ENCODE results near the gene NEDD4L. TPM values are rescaled to one million over a fixed set of nuclear protein-coding genes. Genes with fewer than 3 reads are reported as not detected.
A peak's percentile ranks its signal among the peaks of the same experiment; 100 is the strongest.

NEDD4L gene
- total and polyA plus RNA-seq, 8 donors = 88.0 to 159 (median 95.2) TPM

GRCh38 chr18:58284699-58285448 is 240.8 kb downstream of the NEDD4L start:
- no peaks in the 10 kb centered on the region for H3K27me3 ChIP-seq
- intact Hi-C loops (cut with DNase I) = no loop called here
- ATAC-seq = peak; percentile 12
- DNase-seq = no peak
- TF ChIP-seq, protein P1, sequence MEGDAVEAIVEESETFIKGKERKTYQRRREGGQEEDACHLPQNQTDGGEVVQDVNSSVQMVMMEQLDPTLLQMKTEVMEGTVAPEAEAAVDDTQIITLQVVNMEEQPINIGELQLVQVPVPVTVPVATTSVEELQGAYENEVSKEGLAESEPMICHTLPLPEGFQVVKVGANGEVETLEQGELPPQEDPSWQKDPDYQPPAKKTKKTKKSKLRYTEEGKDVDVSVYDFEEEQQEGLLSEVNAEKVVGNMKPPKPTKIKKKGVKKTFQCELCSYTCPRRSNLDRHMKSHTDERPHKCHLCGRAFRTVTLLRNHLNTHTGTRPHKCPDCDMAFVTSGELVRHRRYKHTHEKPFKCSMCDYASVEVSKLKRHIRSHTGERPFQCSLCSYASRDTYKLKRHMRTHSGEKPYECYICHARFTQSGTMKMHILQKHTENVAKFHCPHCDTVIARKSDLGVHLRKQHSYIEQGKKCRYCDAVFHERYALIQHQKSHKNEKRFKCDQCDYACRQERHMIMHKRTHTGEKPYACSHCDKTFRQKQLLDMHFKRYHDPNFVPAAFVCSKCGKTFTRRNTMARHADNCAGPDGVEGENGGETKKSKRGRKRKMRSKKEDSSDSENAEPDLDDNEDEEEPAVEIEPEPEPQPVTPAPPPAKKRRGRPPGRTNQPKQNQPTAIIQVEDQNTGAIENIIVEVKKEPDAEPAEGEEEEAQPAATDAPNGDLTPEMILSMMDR (IDR thresholded peaks at IDR 0.05) = no peak
- no peaks in the 10 kb centered on the region for H3K9me3 ChIP-seq
- H3K27ac ChIP-seq = peak overlapping the region; percentile 63 to 67
- no peak overlapping the region for H3K4me3 ChIP-seq
- H3K36me3 ChIP-seq = no peaks in the 10 kb centered on the region
- H3K4me1 ChIP-seq = peaks cover 9 to 28% of the 10 kb centered on the region in 2 donors

DNA sequence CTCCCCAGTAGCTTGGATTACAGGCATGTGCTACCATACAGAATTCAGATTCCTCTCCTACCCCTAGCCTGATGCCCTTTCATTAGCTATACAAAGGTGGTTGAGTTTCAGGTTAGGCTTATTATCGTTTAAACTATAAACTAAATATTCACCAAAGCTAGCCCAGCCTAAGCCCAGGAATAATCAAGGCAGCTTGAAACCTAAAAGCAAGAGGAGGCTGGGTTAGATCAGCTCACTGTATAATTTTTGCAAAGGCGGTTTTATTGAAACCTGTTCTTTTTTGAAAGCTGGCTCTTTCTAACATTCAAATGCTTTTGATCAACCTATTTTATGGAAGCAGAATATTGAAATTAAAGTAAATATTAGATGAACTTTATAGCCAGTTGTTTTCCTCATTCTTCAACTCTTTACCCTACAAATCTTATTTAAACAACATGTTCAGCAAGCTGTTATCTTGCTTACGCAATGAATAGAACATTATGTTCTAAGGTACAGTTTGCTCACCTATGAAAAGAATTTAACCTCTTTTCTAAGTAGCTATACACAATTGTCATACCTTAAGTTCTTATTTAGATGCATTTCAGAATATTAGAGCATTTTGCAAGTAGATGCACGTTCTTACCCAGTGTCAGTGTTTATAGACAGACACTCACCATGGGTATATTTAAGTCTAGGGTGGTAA is 241.6 kb downstream of the NEDD4L start:
- Histone ChIP-seq H3K4me1 (peaks cover 15 to 32% of the 10 kb centered on the region in 2 donors), H3K27me3 (no peaks in the 10 kb centered on the region), H3K36me3 (no peaks in the 10 kb centered on the region), H3K9me3 (no peaks in the 10 kb centered on the region), H3K4me3 (no peak overlapping the region), H3K27ac (peak overlapping the region; percentile 63 to 67)
- intact Hi-C loops (cut with DNase I) = no loop called here
- TF ChIP-seq, protein P1 (IDR thresholded peaks at IDR 0.05) = no peak
- peak; percentile 60 for ATAC-seq
- DNase-seq = no peak

DNA sequence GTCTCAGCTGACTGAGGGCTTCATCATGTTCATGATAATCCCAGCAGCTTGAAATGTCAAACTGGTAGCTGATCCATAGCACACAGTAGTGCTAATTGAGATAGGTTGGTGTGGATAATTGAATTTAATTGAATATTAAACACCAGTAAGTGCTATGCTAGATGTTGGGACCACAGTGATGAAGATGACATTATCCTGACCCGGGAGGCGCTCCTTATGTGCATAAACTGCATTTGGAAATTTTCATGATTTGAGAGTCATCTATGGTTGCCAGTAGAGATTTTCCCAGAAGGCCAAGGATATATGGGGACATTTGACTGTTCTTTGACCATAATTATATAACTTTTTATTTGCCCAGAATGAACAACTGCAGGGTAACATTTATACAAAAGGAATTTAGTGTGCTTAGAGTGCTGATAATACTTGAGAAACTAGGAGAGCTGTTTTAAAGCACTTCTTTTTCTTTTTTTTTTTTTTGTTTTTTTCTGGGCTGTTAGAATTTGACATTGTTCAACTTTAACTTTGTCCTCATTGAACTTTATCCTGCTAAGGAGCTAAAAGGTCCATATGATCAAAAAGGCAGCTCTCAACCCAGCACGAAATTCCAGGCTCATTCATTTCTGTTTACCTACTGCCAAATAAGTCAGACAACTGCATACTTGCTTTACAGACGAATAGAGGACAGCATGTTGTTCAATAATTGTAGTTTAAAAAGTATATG is 242.8 kb downstream of the NEDD4L start:
- H3K4me1 ChIP-seq = peaks cover 15 to 32% of the 10 kb centered on the region in 2 donors
- intact Hi-C loops (cut with DNase I) = no loop called here
- no peaks in the 10 kb centered on the region for H3K36me3 ChIP-seq
- no peaks in the 10 kb centered on the region for H3K9me3 ChIP-seq
- TF ChIP-seq, protein P1 (IDR thresholded peaks at IDR 0.05) = no peak
- ATAC-seq = peak; percentile 46
- no peak overlapping the region for H3K4me3 ChIP-seq
- H3K27ac ChIP-seq = peak overlapping the region; percentile 63 to 67
- no peaks in the 10 kb centered on the region for H3K27me3 ChIP-seq
- DNase-seq = no peak

- H3K4me3 ChIP-seq = no peak overlapping the region
- intact Hi-C loops (cut with DNase I) = no loop called here
- no peak for DNase-seq
- peak; percentile 9 for ATAC-seq
- peaks cover 15 to 32% of the 10 kb centered on the region in 2 donors for H3K4me1 ChIP-seq
- H3K9me3 ChIP-seq = no peaks in the 10 kb centered on the region
- TF ChIP-seq, protein P1 (IDR thresholded peaks at IDR 0.05) = no peak
- H3K27ac ChIP-seq = peak overlapping the region; percentile 63 to 67
- no peaks in the 10 kb centered on the region for H3K27me3 ChIP-seq
- no peaks in the 10 kb centered on the region for H3K36me3 ChIP-seq
Observed at GRCh38 chr18:58287353-58288274, 243.6 kb downstream of the NEDD4L start.

Data from left lung (tissue), 10 donors.